Stimulated activated naive CD4-positive, alpha-beta T cell (primary cell): ENCODE data around the gene ZNF528.

Experiments used
- DNase-seq, 6 experiments: peaks; one replicate each; lab custom pipeline; 2025; lab: John Stamatoyannopoulos, UW

Gene ZNF528

GRCh38 chr19:52397310-52398080 is at the start of gene ZNF528:
TSS of gene ZNF528 (plus strand) at chr19:52397849. CDS start at chr19:52402014, 4,165 bp downstream.
- DNase-seq, result peak; percentile 75 to 91 (median 86)

DNA sequence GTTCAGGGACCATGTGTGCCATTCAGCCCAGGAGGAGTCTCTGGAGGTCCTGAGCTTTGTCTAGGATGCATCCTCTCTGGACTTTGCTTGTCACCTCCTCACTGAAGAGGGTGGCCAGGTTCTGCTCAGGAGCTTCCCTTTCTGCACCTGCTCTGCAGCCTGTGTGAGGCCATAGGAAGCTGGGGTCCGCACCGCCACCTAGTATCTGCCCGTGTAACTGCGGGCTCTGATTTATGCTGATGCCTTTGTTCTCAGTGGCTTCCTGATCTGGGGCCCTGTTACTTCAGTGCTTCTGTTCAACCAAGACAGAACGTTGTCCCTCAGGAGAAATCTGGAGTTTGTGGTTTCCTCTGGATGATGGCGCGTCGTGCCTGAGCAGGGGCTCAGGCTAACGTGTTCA is 46.1 kb upstream of the ZNF528 start:
- no peak for DNase-seq

- DNase-seq, result no peak
Observed at GRCh38 chr19:52366414-52366824, 31.2 kb upstream of the ZNF528 start.

DNA sequence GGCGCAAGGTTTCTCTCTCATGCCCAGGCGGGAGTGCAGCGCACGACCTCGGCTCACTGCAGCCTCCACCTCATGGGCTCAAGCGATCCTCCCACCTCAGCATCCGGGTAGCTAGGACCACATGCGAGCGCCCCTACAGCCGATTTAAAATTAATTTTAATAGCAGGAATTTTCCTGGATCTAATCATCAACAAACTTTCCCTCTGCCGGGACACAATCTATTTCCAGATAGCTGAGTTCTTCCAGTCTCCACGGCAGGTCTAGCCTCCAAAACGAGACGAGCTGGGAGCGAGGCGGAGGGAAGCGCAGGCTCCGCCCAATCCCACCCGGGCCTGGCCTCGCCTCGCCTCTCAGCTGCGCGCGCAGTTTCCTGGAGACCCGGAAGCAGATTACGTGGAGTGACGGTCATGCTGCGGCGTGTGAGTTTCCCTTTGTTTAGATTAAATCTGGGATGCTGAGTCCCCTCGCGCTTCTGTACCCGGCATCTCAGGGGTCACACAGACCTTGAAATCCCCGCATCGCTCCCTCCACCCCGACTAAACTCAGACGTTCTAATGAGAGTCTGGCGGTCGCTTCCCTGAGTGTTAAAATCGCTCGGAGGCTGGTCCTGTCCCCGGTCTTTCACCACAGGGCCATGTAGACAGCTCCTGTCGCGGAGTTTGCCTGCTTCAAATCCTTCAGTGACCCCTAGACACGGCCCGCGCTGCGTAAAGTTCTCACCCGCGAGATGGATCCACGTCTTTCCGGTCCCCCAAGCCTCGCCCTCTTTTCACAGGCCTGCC is 27.9 kb upstream of the ZNF528 start, which contains the start of gene ZNF880:
ZNF880 (plus strand) TSS at position 365 of the 782 bp plus-strand sequence; CDS start at position 408, 43 bp downstream.
- DNase-seq, result peak; percentile 76 to 91 (median 87)

GRCh38 chr19:52370341-52370710 is 27.3 kb upstream of the ZNF528 start:
- no peak for DNase-seq

GRCh38 chr19:52391135-52391534 is 6.5 kb upstream of the ZNF528 start:
- no peak for DNase-seq

DNA sequence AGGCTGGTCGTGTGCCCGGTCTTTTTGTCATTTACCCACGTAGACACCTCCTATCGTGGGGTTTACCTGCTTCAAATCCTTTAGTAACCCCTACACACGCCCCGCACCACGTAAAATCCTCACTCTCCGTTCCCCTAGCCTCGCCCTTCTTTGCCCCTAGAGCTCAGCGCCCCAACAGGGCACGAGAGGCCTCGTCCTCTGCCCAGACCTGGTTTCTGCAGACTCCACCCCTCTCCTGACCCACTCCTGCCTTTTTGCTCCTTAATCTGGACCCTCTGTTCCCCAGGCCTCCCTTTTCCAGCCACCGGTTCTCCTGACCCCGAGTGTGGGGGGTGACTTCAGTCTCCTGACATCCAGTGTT is 412 bp downstream of the ZNF528 start:
- DNase-seq, result no peak

- no peak for DNase-seq
Observed at GRCh38 chr19:52410276-52410675, 12.6 kb downstream of the ZNF528 start.

DNA sequence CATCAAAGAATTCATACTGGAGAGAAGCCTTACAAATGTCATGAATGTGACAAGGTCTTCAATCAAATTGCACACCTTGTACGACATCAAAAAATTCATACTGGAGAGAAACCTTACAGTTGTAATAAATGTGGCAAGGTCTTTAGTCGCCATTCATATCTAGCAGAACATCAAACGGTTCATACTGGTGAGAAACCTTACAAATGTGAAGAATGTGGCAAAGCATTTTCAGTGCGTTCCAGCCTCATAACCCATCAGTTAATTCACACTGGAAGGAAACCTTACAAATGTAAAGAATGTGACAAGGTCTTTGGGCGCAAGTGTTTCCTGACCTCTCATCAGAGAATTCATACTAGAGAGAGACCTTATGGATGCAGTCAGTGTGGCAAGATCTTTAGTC is 18.1 kb downstream of the ZNF528 start:
- DNase-seq, result no peak

DNA sequence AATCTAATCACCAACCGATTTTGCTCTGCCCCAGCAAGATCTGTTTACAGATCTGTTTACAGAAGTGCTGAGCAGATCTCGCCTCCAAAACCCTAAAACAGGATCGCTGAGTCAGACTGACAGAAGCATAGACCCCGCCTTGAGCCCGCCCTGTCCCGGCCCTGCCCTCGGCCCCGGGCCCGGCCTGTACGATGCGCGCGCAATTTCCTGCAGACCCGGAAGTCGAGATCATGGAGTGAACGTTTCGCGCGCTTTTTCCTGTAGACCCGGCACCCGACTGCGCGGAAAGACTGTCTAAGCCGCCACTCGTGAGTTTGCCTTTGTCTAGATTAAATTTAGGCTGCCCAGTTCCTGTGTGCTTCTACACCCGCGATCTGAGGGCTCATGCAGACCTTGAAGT is 31.3 kb downstream of the ZNF528 start, which contains the start of gene ZNF534:
ZNF534 (plus strand) TSS at position 212 of the 400 bp plus-strand sequence. CDS start 2,327 bp downstream, outside the sequence.
- no peak for DNase-seq

DNA sequence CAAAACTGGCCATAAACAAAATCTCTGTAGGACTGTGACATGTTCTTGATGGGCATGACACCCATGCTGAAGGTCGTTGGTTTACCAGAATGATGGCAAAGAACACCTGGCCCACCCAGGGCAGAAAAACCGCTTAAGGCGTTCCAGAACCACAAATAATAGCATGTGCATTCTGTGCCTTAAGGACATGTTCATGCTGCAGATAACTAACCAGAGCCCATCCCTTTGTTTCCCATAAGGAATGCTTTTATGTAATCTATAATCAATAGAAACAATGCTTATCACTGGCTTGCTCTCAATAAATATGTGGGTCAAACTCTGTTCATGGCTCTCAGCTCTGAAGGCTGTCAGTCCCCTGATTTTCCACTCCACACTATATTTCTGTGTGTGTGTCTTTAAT is 44.5 kb downstream of the ZNF528 start:
- no peak for DNase-seq

- DNase-seq, result no peak
Observed at GRCh38 chr19:52444506-52444905, 46.9 kb downstream of the ZNF528 start.

DNA sequence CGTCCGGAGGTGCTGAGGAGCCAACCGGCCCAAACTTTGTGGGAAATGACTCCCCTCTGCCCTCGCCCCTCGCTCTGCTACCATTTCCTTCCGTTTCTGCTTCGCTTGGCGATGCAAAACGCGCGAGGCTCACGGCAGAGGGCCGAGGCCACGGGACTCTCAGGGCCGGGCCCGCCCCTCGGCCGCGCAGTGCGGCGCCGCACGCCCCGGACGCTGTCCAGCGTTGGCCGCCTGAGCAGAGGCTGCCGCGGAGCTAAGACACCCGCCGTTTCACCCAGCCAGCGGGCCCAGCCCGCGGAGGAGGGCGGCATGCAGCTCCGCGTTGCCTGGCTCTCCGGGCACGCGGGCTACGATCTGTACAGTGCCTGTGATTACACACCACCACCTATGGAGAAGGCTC is 53.6 kb downstream of the ZNF528 start:
- DNase-seq, result no peak

DNA sequence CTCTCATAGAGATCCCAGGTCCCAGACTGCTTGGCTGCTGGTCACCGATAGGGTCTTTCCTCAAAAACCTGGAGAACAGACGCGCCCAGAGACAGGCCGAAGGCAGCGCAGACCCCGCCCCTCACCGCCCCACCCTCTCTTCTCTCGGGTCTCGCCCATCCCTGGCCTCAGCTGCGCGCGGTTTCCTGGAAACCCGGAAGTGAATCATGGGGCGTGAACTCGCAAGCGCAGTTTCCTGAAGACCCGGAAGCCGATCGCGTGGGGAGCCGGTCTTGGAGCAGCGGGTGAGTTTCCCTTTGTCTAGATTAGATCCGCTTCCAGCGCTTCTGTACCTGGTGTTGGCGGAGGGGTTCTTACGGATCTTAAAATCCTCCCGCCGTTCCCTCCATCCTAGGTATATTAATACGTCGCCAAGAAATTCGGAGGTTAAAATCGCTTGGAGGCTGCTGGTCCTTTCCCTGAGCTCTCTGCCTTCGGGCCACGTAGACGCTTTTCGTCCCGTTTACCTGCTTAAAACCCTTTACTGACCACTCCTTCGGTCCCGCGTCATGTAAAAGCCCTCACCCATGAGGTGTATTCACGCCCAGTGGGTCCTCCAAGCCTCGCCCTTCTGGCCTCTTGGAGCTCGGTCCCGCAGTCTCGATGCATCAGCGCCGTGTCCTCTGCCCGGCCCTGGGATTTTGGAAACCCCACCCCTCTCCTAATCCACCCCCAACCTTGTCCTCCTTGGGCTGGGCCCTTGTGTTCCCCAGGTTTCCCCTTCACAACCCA is 55.9 kb downstream of the ZNF528 start, which contains the start of gene ZNF578:
ZNF578 (plus strand) TSS at position 230 of the 771 bp plus-strand sequence. CDS start 48,293 bp downstream, outside the sequence.
- peak; percentile 22 to 69 (median 51) for DNase-seq

- DNase-seq, result no peak
Observed at GRCh38 chr19:52464798-52465470, 67.3 kb downstream of the ZNF528 start.
